ENCODE measurements around the gene EXOC6B. TPM values are rescaled to one million over a fixed set of nuclear protein-coding genes. Genes with fewer than 3 reads are reported as not detected.
"Not testable (repeated sequence)": the region's sequence is repeated elsewhere in the genome, so short reads cannot be mapped to it uniquely, and the experiment has no call there.

Gene EXOC6B
- total and polyA plus RNA-seq, 12 donors: 16.3 to 243 (median 144) TPM

DNA sequence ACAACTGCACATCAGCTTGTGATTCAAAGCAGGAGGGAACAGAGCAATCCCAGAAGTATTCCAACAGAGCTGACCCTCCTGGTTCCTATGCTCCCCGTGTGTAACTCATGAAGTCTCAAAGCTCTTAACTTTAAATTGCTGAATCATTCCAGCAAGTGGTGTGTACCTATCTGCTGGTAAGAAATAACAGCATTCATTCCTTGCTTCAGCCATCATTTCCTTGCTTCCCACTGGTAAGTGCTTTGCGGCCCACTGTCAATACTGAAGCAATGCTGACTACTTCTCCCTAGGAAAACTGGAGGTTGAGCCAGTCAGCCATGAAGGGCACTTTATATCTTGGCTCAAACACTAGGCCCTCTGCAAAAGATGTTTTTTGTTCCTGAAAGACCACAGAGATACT lies 222.4 kb downstream of the EXOC6B start:
- H3K27me3 ChIP-seq: no peaks in the 10 kb centered on the region
- peaks cover 0 to 7% (median 0%) of the 10 kb centered on the region in 11 donors for H3K9me3 ChIP-seq
- intact Hi-C loops (cut with DNase I): no loop called here
- H3K4me3 ChIP-seq: no peak overlapping the region
- ATAC-seq (peak in 2 of 8 donors; percentile 18 to 26), DNase-seq (no peak)
- TF ChIP-seq, protein P1, sequence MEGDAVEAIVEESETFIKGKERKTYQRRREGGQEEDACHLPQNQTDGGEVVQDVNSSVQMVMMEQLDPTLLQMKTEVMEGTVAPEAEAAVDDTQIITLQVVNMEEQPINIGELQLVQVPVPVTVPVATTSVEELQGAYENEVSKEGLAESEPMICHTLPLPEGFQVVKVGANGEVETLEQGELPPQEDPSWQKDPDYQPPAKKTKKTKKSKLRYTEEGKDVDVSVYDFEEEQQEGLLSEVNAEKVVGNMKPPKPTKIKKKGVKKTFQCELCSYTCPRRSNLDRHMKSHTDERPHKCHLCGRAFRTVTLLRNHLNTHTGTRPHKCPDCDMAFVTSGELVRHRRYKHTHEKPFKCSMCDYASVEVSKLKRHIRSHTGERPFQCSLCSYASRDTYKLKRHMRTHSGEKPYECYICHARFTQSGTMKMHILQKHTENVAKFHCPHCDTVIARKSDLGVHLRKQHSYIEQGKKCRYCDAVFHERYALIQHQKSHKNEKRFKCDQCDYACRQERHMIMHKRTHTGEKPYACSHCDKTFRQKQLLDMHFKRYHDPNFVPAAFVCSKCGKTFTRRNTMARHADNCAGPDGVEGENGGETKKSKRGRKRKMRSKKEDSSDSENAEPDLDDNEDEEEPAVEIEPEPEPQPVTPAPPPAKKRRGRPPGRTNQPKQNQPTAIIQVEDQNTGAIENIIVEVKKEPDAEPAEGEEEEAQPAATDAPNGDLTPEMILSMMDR (IDR thresholded peaks at IDR 0.05): no peak
- no peaks in the 10 kb centered on the region for H3K36me3 ChIP-seq
- peaks cover 0 to 14% (median 0%) of the 10 kb centered on the region in 9 donors for H3K4me1 ChIP-seq
- no peak overlapping the region for H3K27ac ChIP-seq
- WGBS, 2 donors: 77 to 80% methylated on average over 2 of the region's 2 CpGs

DNA sequence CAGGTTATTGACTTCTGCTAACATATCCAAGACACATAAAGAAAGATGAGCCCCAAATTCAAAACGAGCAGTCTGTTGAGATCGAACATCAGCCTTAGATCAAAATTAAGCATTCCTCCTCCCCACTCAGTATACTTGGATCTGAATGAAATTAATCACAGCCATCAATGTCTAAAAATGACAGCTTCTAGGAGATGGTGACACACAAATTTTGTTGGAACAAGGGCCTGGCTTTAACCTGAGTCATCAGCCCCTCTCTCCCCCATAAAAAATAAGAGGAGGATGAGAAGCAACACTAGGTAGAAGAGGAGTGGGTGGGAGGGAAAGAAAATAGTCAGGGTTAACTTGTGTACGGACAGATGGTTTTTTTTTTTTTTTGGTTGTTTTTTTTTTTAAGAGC lies 223.1 kb downstream of the EXOC6B start:
- no peak for ATAC-seq
- TF ChIP-seq, protein P1 (IDR thresholded peaks at IDR 0.05): no peak
- peaks cover 0 to 7% (median 0%) of the 10 kb centered on the region in 11 donors for H3K9me3 ChIP-seq
- no peak overlapping the region for H3K27ac ChIP-seq
- H3K27me3 ChIP-seq: no peaks in the 10 kb centered on the region
- H3K4me1 ChIP-seq: peaks cover 0 to 14% (median 0%) of the 10 kb centered on the region in 9 donors
- no peak overlapping the region for H3K4me3 ChIP-seq
- DNase-seq: no peak
- no peaks in the 10 kb centered on the region for H3K36me3 ChIP-seq
- intact Hi-C loops (cut with DNase I): no loop called here
- WGBS, 2 donors: 84 to 86% methylated on average over 3 of the region's 3 CpGs

DNA sequence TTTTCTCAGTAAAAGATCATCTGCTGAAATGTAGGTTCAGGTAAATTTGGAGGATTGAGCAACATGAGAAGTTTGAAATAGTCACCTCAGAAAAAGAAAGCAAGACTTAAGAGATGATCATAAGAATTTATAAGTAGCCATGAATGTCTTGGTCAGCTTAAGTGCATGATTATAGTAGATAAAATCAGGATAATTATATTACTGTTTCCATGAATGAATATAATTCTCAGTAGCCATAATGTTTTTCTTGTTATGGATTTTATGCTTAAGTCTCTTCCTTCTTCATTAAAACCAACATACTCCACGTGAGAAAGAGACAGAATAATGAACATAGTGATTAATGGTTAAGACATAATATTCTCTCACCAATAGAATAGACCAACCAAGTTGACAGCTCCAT lies 223.7 kb downstream of the EXOC6B start:
- TF ChIP-seq, protein P1 (IDR thresholded peaks at IDR 0.05): no peak
- DNase-seq (no peak), ATAC-seq (no peak)
- Histone ChIP-seq H3K4me3 (no peak overlapping the region), H3K27me3 (no peaks in the 10 kb centered on the region), H3K4me1 (peaks cover 0 to 14% (median 0%) of the 10 kb centered on the region in 9 donors), H3K36me3 (no peaks in the 10 kb centered on the region), H3K9me3 (peaks cover 0 to 7% (median 0%) of the 10 kb centered on the region in 11 donors), H3K27ac (no peak overlapping the region)
- intact Hi-C loops (cut with DNase I): no loop called here
- WGBS, 2 donors: 94 to 96% methylated on average over 1 of the region's 1 CpG

DNA sequence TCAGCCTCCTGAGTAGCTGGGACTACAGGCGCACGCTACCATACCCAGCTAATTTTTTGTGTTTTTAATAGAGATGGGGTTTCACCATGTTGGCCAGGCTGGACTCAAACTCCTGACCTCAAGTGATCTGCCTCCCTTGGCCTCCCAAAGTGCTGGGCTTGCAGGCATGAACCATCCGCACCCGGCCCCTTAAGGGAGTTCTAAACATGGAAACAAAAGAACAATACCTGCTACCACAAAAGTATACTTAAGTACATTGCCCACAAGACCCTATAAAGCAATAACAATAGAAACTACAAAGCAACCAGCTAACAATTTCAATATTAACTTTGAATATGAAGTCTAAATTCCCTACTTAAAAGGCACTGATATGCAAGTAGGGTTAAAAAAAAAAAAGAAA lies 242.0 kb downstream of the EXOC6B start:
- not testable (repeated sequence) for ATAC-seq, H3K27me3 ChIP-seq, H3K9me3 ChIP-seq, H3K4me3 ChIP-seq, DNase-seq, H3K36me3 ChIP-seq, H3K27ac ChIP-seq
- 98% methylated on average over 4 of the region's 4 CpGs for WGBS, 2 donors
- H3K4me1 ChIP-seq: peaks cover 0 to 11% (median 9%) of the 10 kb centered on the region in 9 donors
- intact Hi-C loops (cut with DNase I): loop anchor here in 7 of 10 donors (5.0 to 10.0 kb wide), 6 partner anchors 161 to 1049 kb away; no protein-coding TSS in a partner anchor

DNA sequence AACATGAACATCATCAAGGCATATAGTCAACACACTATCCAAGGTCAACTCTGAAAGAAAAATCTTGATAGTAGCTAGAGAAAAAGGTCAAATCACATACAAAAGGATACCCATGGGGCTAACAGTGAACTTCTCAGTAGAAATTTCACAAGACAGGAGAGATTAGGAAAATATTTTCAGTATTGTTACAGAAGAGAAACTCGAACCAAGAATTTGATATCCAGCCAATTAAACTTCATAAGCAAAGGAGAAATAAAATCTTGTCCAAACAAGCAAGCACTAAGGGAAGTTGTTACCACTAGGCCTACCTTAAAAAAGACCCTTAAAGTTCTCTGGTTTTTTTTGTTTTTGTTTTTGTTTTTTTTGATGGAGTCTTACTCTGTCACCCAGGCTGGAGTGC lies 242.5 kb downstream of the EXOC6B start:
- intact Hi-C loops (cut with DNase I): loop anchor here in 7 of 10 donors (5.0 to 10.0 kb wide), 6 partner anchors 161 to 1049 kb away; no protein-coding TSS in a partner anchor
- 56 to 58% methylated on average over 1 of the region's 1 CpG for WGBS, 2 donors
- H3K27me3 ChIP-seq: no peaks in the 10 kb centered on the region
- no peak overlapping the region for H3K4me3 ChIP-seq
- H3K4me1 ChIP-seq: peaks cover 0 to 15% (median 9%) of the 10 kb centered on the region in 9 donors
- TF ChIP-seq, protein P1 (IDR thresholded peaks at IDR 0.05): no peak
- no peak overlapping the region for H3K27ac ChIP-seq
- H3K36me3 ChIP-seq: no peaks in the 10 kb centered on the region
- ATAC-seq: no peak
- H3K9me3 ChIP-seq: peaks cover 0 to 7% (median 0%) of the 10 kb centered on the region in 11 donors
- DNase-seq: no peak

Measured in heart right ventricle (tissue), 16 donors.